CD4-positive, alpha-beta T cell treated with Interferon alpha-2 for 1 hour (primary cell): ENCODE data around the gene SP3.
"Not testable (repeated sequence)": the region's sequence is repeated elsewhere in the genome, so short reads cannot be mapped to it uniquely, and the experiment has no call there.

Experiments used
- DNase-seq, 2 donors: peaks; one replicate each; pipeline ENCODE4 v3.0.0-alpha.2; 2020 to 2022

The SP3 gene

GRCh38 chr2:173940208-173941020 lies 24.8 kb downstream of the SP3 start:
- DNase-seq, result no peak

- DNase-seq, result no peak
Measured at GRCh38 chr2:173938700-173939384, 26.3 kb downstream of the SP3 start.

- DNase-seq, result no peak
Measured at GRCh38 chr2:173935305-173935704, 29.9 kb downstream of the SP3 start.

- no peak for DNase-seq
Measured at GRCh38 chr2:173934895-173935294, 30.3 kb downstream of the SP3 start.

- no peak for DNase-seq
Measured at GRCh38 chr2:173931751-173932150, 33.4 kb downstream of the SP3 start.

- DNase-seq, result no peak
Measured at GRCh38 chr2:173929441-173929840, 35.7 kb downstream of the SP3 start.

- DNase-seq, result no peak
Measured at GRCh38 chr2:173926875-173927274, 38.3 kb downstream of the SP3 start.

- no peak for DNase-seq
Measured at GRCh38 chr2:173924285-173924684, 40.9 kb downstream of the SP3 start.

- DNase-seq, result no peak
Measured at GRCh38 chr2:173922760-173923159, 42.4 kb downstream of the SP3 start.

- DNase-seq, result no peak
Measured at GRCh38 chr2:173922068-173922467, 43.1 kb downstream of the SP3 start.

GRCh38 chr2:173914055-173914927 lies 50.9 kb downstream of the SP3 start:
- no peak for DNase-seq

GRCh38 chr2:173909846-173910245 lies 55.3 kb downstream of the SP3 start:
- DNase-seq, result no peak

- DNase-seq, result no peak
Measured at GRCh38 chr2:173906626-173907025, 58.5 kb downstream of the SP3 start.

GRCh38 chr2:173903601-173904394 lies 61.4 kb downstream of the SP3 start:
- DNase-seq, result no peak

GRCh38 chr2:173898996-173899395 lies 66.2 kb downstream of the SP3 start:
- DNase-seq, result peak in 1 of 2 donors; percentile 12

- DNase-seq, result no peak
Measured at GRCh38 chr2:173898178-173898668, 67.0 kb downstream of the SP3 start.

- DNase-seq, result no peak
Measured at GRCh38 chr2:173896755-173897154, 68.4 kb downstream of the SP3 start.

- no peak for DNase-seq
Measured at GRCh38 chr2:173892341-173892740, 72.8 kb downstream of the SP3 start.

GRCh38 chr2:173891315-173892037 lies 73.7 kb downstream of the SP3 start:
- no peak for DNase-seq

- not testable (repeated sequence) for DNase-seq
Measured at GRCh38 chr2:173889464-173889863, 75.7 kb downstream of the SP3 start.

- no peak for DNase-seq
Measured at GRCh38 chr2:173886613-173887012, 78.6 kb downstream of the SP3 start.
